Neural cell (in vitro differentiated cells): ENCODE results near the gene CUX1. TPM values are rescaled to one million over a fixed set of nuclear protein-coding genes. Genes with fewer than 3 reads are reported as not detected.
"Not testable (repeated sequence)": the region's sequence is repeated elsewhere in the genome, so short reads cannot be mapped to it uniquely, and the experiment has no call there.

Experiments used
- H2AFZ ChIP-seq: fragments of 200-600, 300-800 bp; sonication (generic), shearing (Covaris generic); 2 replicates; pipeline ENCODE4 v1.6.0; 2014; ENCODE audit warnings: low read depth, mild to moderate bottlenecking, antibody characterized with exemption, low read length, moderate library complexity
- H3F3A ChIP-seq: fragments of 200-600 bp; shearing (Covaris generic); 2 replicates; pipeline ENCODE4 v1.6.1; 2016; ENCODE audit warnings: mild to moderate bottlenecking, moderate library complexity, mixed read lengths, antibody characterized with exemption, low read length; ENCODE audit not compliant: insufficient read depth, poor library complexity, severe bottlenecking
- H3K27ac ChIP-seq: fragments of 200-600, 300-800 bp; sonication (generic), shearing (Covaris generic); 2 replicates; pipeline ENCODE4 v1.5.1; 2014; ENCODE audit warnings: mild to moderate bottlenecking, low read length, moderate library complexity
- H3K27me3 ChIP-seq: fragments of 300-800, 200-600 bp; sonication (generic), shearing (Covaris generic); 2 replicates; pipeline ENCODE4 v1.6.0; 2014; ENCODE audit warnings: mild to moderate bottlenecking, low read depth, low read length, moderate library complexity; ENCODE audit not compliant: insufficient read depth
- H3K36me3 ChIP-seq: fragments of 300-800, 200-600 bp; sonication (generic), shearing (Covaris generic); 2 replicates; pipeline ENCODE4 v1.5.1; 2014; ENCODE audit warnings: mild to moderate bottlenecking, antibody characterized with exemption, low read length, moderate library complexity; ENCODE audit not compliant: insufficient read depth
- H3K4me2 ChIP-seq: fragments of 300-800, 200-600 bp; sonication (generic), shearing (Covaris generic); 2 replicates; pipeline ENCODE4 v1.6.0; 2014; ENCODE audit warnings: mild to moderate bottlenecking, low read length
- H3K4me3 ChIP-seq: fragments of 300-800, 200-600 bp; sonication (generic), shearing (Covaris generic); 2 replicates; pipeline ENCODE4 v1.5.1; 2014; ENCODE audit warnings: mild to moderate bottlenecking, low read length, moderate library complexity
- H3K79me2 ChIP-seq: fragments of 200-600 bp; shearing (Covaris generic); replicated peaks from 2 replicates; pipeline ENCODE4 v1.6.0; 2014; ENCODE audit warnings: mild to moderate bottlenecking, low read length, moderate library complexity; ENCODE audit not compliant: insufficient read depth
- H3K9ac ChIP-seq: fragments of 300-800, 200-600 bp; sonication (generic), shearing (Covaris generic); 2 replicates; pipeline ENCODE4 v1.6.1; 2016; ENCODE audit warnings: mild to moderate bottlenecking, low read length, mixed read lengths
- H3K9me2 ChIP-seq: fragments of 200-600 bp; shearing (Covaris generic); 2 replicates; pipeline ENCODE4 v1.6.1; 2016; ENCODE audit warnings: mild to moderate bottlenecking, low read length, mixed read lengths; ENCODE audit not compliant: insufficient read depth
- H3K9me3 ChIP-seq: fragments of 200-600, 300-800 bp; sonication (generic), shearing (Covaris generic); 2 replicates; pipeline ENCODE4 v1.6.1; 2016; ENCODE audit warnings: mild to moderate bottlenecking, mixed run types, low read length, moderate library complexity, mixed read lengths
- H4K20me1 ChIP-seq: fragments of 200-600 bp; shearing (Covaris generic); 2 replicates; pipeline ENCODE4 v1.6.1; 2016; ENCODE audit warnings: mild to moderate bottlenecking, mixed run types; ENCODE audit not compliant: insufficient read depth
- EP300 ChIP-seq: fragments of 450-650 bp; conservative IDR thresholded peaks from 2 replicates; pipeline ENCODE4 v1.6.1; 2014; ENCODE audit warnings: antibody characterized with exemption, mild to moderate bottlenecking, moderate library complexity; ENCODE audit not compliant: poor library complexity, severe bottlenecking
- EZH2 ChIP-seq: fragments of 200-600, 300-800 bp; shearing (Covaris generic), sonication (generic); IDR thresholded peaks from 2 replicates; pipeline ENCODE4 v1.6.1; 2014; ENCODE audit warnings: antibody characterized with exemption, low read length, borderline replicate concordance, mild to moderate bottlenecking; ENCODE audit not compliant: insufficient read depth, poor library complexity, severe bottlenecking
- MXI1 ChIP-seq: fragments of 450-650 bp; conservative IDR thresholded peaks from 2 replicates; pipeline ENCODE4 v1.6.1; 2014; ENCODE audit warnings: antibody characterized with exemption, mild to moderate bottlenecking; ENCODE audit not compliant: poor library complexity, severe bottlenecking
- POLR2AphosphoS5 ChIP-seq: IDR thresholded peaks from 2 replicates; pipeline ENCODE4 v1.6.1; 2012
- RAD21 ChIP-seq: fragments of 450-650 bp; conservative IDR thresholded peaks from 2 replicates; pipeline ENCODE4 v1.6.1; 2014; ENCODE audit warnings: antibody characterized with exemption, mild to moderate bottlenecking, moderate library complexity
- REST ChIP-seq: IDR thresholded peaks from 2 replicates; pipeline ENCODE4 v1.6.1; 2012; ENCODE audit warnings: borderline replicate concordance
- SMC3 ChIP-seq: fragments of 450-650 bp; conservative IDR thresholded peaks from 2 replicates; pipeline ENCODE4 v1.6.1; 2014; ENCODE audit warnings: antibody characterized with exemption, mild to moderate bottlenecking, moderate library complexity; ENCODE audit not compliant: poor library complexity
- TAF1 ChIP-seq: IDR thresholded peaks from 2 replicates; pipeline ENCODE4 v1.6.1; 2012; ENCODE audit warnings: low read depth
- polyA plus RNA-seq: library from polyadenylated mRNA; depleted of rRNA; stranded (reverse); fragments of >200 nt; gene quantifications from 2 replicates; pipeline ENCODE4 v1.2.3, GENCODE V29; 2014
- TF ChIP-seq, protein P1 (sequence below): fragments of 450-650 bp; IDR thresholded peaks from 2 replicates; pipeline ENCODE4 v1.5.1; 2014; ENCODE audit warnings: antibody characterized with exemption, mild to moderate bottlenecking, moderate library complexity; ENCODE audit not compliant: poor library complexity, severe bottlenecking

CUX1 gene
- polyA plus RNA-seq, 1 donor from 2014 or later = 26.6 TPM

DNA sequence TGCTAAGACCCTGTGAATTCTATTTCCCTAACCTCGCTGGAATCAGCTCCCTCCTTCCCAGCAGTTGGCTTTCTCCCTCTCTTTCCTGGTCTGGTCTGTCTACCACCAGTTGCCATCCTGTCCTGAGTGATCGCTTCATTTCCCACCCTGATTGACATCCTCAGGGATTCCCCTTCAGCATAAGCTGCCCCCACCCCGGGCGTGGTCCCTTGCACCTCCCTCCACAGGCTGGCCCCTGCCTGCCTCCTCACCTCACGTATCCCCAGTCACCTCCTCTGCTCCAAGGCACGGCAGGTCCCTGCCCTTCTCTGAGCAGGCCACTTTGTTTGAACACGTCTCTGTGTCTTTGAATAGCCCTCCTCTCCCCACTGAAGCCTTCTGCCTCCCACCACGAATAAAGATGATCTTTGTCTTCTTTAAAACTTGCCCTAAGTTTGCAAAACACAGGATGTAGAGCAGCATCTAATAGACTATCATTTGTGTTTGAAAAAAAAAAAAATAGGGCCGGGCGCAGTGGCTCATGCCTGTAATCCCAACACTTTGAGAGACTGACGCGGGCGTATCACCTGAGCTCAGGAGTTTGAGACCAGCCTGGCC is 233.5 kb downstream of the CUX1 start:
- H3K36me3 ChIP-seq = no peaks in the 10 kb centered on the region
- H3K9me2 ChIP-seq = no peaks in the 10 kb centered on the region
- H3K9me3 ChIP-seq = peaks cover 6% of the 10 kb centered on the region
- H2AFZ ChIP-seq = no peak overlapping the region
- H4K20me1 ChIP-seq = no peaks in the 10 kb centered on the region
- TF ChIP-seq POLR2AphosphoS5 (no peak), RAD21 (no peak), TAF1 (no peak), EP300 (no peak), EZH2 (no peak), SMC3 (no peak), MXI1 (no peak), REST (no peak)
- TF ChIP-seq, protein P1, sequence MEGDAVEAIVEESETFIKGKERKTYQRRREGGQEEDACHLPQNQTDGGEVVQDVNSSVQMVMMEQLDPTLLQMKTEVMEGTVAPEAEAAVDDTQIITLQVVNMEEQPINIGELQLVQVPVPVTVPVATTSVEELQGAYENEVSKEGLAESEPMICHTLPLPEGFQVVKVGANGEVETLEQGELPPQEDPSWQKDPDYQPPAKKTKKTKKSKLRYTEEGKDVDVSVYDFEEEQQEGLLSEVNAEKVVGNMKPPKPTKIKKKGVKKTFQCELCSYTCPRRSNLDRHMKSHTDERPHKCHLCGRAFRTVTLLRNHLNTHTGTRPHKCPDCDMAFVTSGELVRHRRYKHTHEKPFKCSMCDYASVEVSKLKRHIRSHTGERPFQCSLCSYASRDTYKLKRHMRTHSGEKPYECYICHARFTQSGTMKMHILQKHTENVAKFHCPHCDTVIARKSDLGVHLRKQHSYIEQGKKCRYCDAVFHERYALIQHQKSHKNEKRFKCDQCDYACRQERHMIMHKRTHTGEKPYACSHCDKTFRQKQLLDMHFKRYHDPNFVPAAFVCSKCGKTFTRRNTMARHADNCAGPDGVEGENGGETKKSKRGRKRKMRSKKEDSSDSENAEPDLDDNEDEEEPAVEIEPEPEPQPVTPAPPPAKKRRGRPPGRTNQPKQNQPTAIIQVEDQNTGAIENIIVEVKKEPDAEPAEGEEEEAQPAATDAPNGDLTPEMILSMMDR = no peak
- H3K9ac ChIP-seq = no peak overlapping the region
- no peaks in the 10 kb centered on the region for H3F3A ChIP-seq
- H3K27ac ChIP-seq = no peak overlapping the region
- no peak overlapping the region for H3K4me3 ChIP-seq
- no peaks in the 10 kb centered on the region for H3K79me2 ChIP-seq
- H3K27me3 ChIP-seq = no peaks in the 10 kb centered on the region
- no peak overlapping the region for H3K4me2 ChIP-seq

DNA sequence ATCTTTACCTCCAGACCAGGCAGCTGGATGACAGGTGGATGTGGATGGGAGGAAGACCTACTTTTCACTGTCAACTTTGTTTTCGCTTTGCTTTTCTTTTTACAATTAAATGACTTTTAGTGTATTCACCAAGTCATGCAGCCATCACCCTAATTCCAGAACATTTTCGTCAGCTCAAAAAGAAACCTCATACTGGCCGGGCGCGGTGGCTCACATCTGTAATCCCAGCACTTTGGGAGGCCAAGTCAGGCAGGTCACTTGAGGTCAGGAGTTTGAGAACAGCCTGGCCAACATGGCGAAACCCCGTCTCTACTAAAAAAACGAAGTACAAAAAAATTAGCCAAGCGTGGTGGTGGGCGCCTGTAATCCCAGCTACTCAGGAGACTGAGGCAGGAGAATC is 234.3 kb downstream of the CUX1 start:
- H3K27me3 ChIP-seq, H3K27ac ChIP-seq, H3K36me3 ChIP-seq, H4K20me1 ChIP-seq, H3K9ac ChIP-seq, H3K79me2 ChIP-seq, H3K4me3 ChIP-seq, H3K9me3 ChIP-seq, H2AFZ ChIP-seq, H3K9me2 ChIP-seq, H3K4me2 ChIP-seq, H3F3A ChIP-seq: not testable (repeated sequence)

GRCh38 chr7:102054158-102054557 is 236.7 kb downstream of the CUX1 start:
- TF ChIP-seq EZH2 (no peak), POLR2AphosphoS5 (no peak), TAF1 (no peak), SMC3 (no peak), RAD21 (no peak), REST (no peak), MXI1 (no peak), EP300 (no peak)
- TF ChIP-seq, protein P1 = no peak
- Histone ChIP-seq H3K9ac (no peak overlapping the region), H3K4me3 (no peak overlapping the region), H3K9me2 (no peaks in the 10 kb centered on the region), H4K20me1 (no peaks in the 10 kb centered on the region), H3K27me3 (no peaks in the 10 kb centered on the region), H2AFZ (no peak overlapping the region), H3K79me2 (no peaks in the 10 kb centered on the region), H3K9me3 (peaks cover 6% of the 10 kb centered on the region), H3F3A (no peaks in the 10 kb centered on the region), H3K36me3 (no peaks in the 10 kb centered on the region), H3K4me2 (no peak overlapping the region), H3K27ac (no peak overlapping the region)
